ENCODE measurements around the gene MGLL.

Gene MGLL

DNA sequence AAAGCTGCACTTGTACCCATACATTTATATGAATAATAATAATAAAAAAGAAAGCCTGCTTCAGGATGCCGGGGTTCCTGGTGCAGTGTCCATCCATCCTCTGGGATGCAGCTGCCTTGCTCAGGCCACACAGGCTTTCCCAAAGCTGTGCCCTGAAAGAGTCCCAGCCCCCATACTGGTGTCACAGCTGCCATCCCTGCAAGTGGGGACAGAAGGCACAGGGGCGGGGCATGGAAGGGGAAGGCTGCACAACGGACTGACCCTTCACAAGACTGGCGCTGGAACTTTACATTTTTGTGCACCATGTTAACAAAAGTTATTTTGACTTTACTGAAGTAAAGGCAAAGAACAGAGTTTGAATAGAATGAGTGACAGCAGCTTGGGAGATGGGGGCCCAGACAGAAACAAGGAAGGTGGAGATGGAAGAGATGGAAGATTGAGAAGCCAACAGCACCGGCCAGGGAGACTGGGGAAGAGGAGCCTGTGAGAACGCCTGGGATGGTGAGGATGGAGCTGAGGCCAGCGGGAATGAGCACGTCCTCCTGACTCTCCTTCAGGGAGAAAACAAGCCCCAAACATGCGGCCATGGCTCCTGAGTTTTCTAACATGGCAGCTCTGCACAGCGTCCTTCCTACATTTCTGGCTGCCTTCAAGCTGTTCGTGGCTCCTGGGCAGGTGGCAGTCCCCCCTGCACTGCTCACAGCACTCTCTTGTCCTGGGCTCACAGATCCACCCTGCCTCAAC lies 76.5 kb downstream of the MGLL start:
- TF ChIP-seq, protein P1, sequence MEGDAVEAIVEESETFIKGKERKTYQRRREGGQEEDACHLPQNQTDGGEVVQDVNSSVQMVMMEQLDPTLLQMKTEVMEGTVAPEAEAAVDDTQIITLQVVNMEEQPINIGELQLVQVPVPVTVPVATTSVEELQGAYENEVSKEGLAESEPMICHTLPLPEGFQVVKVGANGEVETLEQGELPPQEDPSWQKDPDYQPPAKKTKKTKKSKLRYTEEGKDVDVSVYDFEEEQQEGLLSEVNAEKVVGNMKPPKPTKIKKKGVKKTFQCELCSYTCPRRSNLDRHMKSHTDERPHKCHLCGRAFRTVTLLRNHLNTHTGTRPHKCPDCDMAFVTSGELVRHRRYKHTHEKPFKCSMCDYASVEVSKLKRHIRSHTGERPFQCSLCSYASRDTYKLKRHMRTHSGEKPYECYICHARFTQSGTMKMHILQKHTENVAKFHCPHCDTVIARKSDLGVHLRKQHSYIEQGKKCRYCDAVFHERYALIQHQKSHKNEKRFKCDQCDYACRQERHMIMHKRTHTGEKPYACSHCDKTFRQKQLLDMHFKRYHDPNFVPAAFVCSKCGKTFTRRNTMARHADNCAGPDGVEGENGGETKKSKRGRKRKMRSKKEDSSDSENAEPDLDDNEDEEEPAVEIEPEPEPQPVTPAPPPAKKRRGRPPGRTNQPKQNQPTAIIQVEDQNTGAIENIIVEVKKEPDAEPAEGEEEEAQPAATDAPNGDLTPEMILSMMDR (IDR thresholded peaks at IDR 0.05; ENCODE audit: insufficient read depth, low read depth, low read length, missing control alignments) = no peak
- no peak overlapping the region for H3K4me3 ChIP-seq (ENCODE audit: low read depth, low read length)
- DNase-seq (ENCODE audit: low read depth) = no peak

DNA sequence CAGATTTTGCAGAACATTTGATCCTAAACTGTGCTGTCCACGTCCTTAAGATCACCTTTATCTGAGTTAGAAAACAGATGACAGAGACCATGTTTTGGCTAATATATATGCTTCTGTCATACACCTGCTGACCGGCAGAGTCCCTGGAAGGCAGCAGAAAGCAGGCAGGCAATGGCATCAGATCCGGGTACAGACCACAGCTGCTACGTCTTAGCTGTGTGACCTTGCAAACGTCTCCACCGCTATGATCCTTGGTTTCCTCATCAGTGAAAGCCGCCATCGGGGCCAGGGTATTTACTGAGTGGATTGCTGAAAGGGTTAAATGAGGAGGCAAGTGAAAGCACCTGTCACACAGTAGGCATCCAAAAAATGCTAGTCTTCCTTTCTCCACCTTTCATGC lies 77.4 kb downstream of the MGLL start:
- TF ChIP-seq, protein P1 (IDR thresholded peaks at IDR 0.05; ENCODE audit: insufficient read depth, low read depth, low read length, missing control alignments) = no peak
- no peak for DNase-seq (ENCODE audit: low read depth)
- H3K4me3 ChIP-seq (ENCODE audit: low read depth, low read length) = no peak overlapping the region

DNA sequence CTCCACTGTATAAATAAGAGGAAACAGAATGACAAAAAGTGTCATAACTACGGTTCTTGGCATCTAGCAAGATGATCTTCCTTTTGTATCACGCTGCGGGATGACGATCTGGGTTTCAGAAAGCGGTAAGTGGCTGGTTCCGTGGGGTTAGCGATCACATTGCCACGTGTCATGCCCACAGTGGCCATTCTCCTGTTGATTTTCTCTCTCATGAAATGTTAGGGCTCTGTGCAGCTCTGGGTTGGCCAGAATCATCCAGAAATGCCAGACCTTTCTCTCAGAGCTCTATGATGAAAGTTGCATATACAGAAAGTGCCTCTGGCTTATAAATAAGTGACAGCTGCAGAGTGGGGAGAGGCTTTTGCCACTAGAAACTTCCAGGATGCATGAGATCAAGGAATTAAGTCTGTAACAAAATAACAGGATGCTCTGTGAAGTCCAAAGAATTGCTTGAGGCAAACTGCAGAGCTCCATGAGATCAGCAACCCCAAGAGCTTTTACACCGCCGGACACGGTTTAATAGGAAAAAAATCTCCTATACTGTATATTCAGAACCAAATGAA lies 78.0 kb downstream of the MGLL start:
- no peak overlapping the region for H3K4me3 ChIP-seq (ENCODE audit: low read depth, low read length)
- TF ChIP-seq, protein P1 (IDR thresholded peaks at IDR 0.05; ENCODE audit: insufficient read depth, low read depth, low read length, missing control alignments) = no peak
- no peak for DNase-seq (ENCODE audit: low read depth)

DNA sequence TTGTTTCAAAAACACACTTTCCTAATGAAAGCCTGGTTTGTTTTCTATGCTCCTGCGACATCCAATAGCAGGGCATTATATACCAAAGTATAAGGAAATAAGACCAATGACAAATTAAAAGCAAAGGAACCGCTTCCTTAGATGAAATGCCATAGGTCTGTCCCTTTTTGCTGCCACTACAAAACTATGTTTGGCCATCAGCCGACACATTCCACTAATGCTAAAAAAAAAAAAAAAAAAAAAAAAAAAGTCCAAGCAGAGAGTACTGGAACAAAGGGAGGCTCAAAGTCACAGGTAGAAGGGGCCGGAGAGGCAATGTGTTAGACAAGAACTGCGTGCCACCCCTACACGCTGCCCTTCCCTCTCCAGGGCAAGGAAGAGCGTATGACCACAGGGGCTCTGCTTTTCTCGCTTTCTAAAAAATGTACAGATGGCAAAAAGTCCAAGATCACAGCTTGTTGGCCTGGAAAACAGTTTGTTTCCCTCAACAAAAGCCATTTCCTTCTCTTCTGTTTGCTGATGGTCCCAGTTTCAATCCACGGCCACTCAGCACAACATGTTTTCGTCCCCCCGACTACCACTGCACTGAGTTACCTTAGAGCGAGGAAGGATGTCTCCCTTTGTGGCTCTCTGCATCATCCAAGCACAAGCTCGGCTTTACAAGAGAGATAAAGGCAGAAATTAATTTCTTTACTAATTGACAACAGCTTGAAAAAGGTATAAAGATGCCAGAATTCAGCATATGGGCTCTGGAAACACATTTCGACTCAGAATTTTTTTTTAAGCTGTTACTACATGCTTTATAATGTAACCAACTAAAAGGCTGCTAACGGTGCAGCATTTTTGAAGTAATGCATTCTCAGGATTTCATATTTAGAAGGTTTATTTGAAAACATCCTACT lies 78.7 kb downstream of the MGLL start:
- TF ChIP-seq, protein P1 (IDR thresholded peaks at IDR 0.05; ENCODE audit: insufficient read depth, low read depth, low read length, missing control alignments) = no peak

DNA sequence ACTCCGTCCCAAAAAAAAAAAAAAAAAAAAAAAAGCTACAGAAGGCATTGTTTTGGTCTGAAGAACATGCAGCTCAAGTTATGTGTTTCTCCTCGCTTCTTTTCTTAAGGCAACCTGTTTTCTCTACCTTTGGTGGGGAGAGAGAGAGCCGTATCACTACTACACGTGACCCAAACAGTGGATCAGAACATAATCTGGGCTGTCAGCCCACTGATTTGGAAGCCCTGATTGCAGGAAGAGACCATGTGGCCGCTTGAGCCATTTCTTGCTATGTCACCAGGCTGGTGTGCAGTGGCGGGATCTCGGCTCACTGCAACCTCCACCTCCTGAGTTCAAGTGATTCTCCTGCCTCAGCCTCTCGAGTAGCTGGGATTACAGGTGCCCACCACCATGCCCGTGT lies 79.7 kb downstream of the MGLL start:
- no peak overlapping the region for H3K4me3 ChIP-seq (ENCODE audit: low read depth, low read length)
- TF ChIP-seq, protein P1 (IDR thresholded peaks at IDR 0.05; ENCODE audit: insufficient read depth, low read depth, low read length, missing control alignments) = no peak
- DNase-seq (ENCODE audit: low read depth) = no peak

More for the DNA sequence above, 78.7 kb downstream of the MGLL start:
- no peak for DNase-seq (ENCODE audit: low read depth)
- no peak overlapping the region for H3K4me3 ChIP-seq (ENCODE audit: low read depth, low read length)

DNA sequence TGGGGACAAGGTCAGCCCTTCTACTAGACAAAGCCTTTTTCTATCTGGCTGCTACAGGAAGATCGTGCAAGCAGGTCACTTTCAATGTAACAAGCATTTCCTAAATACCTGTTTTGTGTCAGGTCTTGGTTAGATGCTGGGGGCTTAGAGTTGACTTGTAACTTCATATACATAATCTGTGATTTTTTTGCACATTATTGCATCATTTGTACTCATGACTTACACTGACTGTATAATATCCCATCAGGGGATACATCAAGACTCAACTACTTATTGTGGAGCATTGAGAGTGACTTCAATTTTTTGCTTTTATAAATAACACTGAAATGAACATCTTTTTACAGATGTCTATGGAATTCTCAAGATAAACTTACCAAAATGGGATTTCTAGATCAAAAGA lies 80.6 kb downstream of the MGLL start:
- TF ChIP-seq, protein P1 (IDR thresholded peaks at IDR 0.05; ENCODE audit: insufficient read depth, low read depth, low read length, missing control alignments) = no peak
- DNase-seq (ENCODE audit: low read depth) = no peak

More for the DNA sequence above, 80.6 kb downstream of the MGLL start:
- H3K4me3 ChIP-seq (ENCODE audit: low read depth, low read length) = no peak overlapping the region
